H9 (cell line): ENCODE data around the gene CCDC150. TPM values are rescaled to one million over a fixed set of nuclear protein-coding genes. Genes with fewer than 3 reads are reported as not detected.

Source experiments
- DNase-seq: peaks from one replicate; pipeline ENCODE4 v3.0.0-alpha.2; 2017
- H2AFZ ChIP-seq: one replicate; pipeline ENCODE4 v1.6.1; 2013; ENCODE audit warnings: mild to moderate bottlenecking, low read length, control low read depth, moderate library complexity
- H2AK5ac ChIP-seq: 2 replicates; pipeline ENCODE4 v1.6.1; 2013; ENCODE audit warnings: low read length, control low read depth, mixed read lengths; ENCODE audit not compliant: insufficient read length
- H2BK120ac ChIP-seq: one replicate; pipeline ENCODE4 v1.6.1; 2013; ENCODE audit warnings: low read depth, mild to moderate bottlenecking, low read length, control low read depth, inconsistent platforms; ENCODE audit not compliant: poor library complexity, severe bottlenecking
- H2BK12ac ChIP-seq: 2 replicates; pipeline ENCODE4 v1.6.1; 2013; ENCODE audit warnings: low read length, control low read depth, mixed read lengths, low read depth; ENCODE audit not compliant: insufficient read length
- H2BK15ac ChIP-seq: 2 replicates; pipeline ENCODE4 v1.6.1; 2013; ENCODE audit warnings: low read depth, low read length, control low read depth
- H2BK20ac ChIP-seq: one replicate; pipeline ENCODE4 v1.6.1; 2013; ENCODE audit warnings: low read depth, mild to moderate bottlenecking, low read length, control low read depth, inconsistent platforms; ENCODE audit not compliant: poor library complexity, severe bottlenecking
- H2BK5ac ChIP-seq: 2 replicates; pipeline ENCODE4 v1.6.1; 2013; ENCODE audit warnings: low read length, control low read depth, mixed read lengths; ENCODE audit not compliant: insufficient read length
- H3K14ac ChIP-seq: 2 replicates; pipeline ENCODE4 v1.6.1; 2013; ENCODE audit warnings: low read length, control low read depth; ENCODE audit not compliant: insufficient read depth
- H3K18ac ChIP-seq: 2 replicates; pipeline ENCODE4 v1.6.1; 2013; ENCODE audit warnings: low read depth, mild to moderate bottlenecking, mixed read lengths, low read length, control low read depth; ENCODE audit not compliant: insufficient read length
- H3K23ac ChIP-seq: 2 replicates; pipeline ENCODE4 v1.6.1; 2013; ENCODE audit warnings: low read length, control low read depth, mixed read lengths, low read depth; ENCODE audit not compliant: insufficient read length
- H3K23me2 ChIP-seq: 2 replicates; pipeline ENCODE4 v1.6.1; 2013; ENCODE audit warnings: low read depth, mild to moderate bottlenecking, mixed read lengths, low read length, control low read depth; ENCODE audit not compliant: insufficient read length, poor library complexity, severe bottlenecking
- H3K27ac ChIP-seq: 2 replicates; pipeline ENCODE4 v1.5.1; 2013; ENCODE audit warnings: low read length, control low read depth, mixed read lengths, low read depth; ENCODE audit not compliant: insufficient read length
- H3K27me3 ChIP-seq: 2 replicates; pipeline ENCODE4 v1.6.1; 2013; ENCODE audit warnings: low read length, control low read depth, inconsistent platforms; ENCODE audit not compliant: insufficient read depth
- H3K4ac ChIP-seq: 2 replicates; pipeline ENCODE4 v1.6.1; 2013; ENCODE audit warnings: low read depth, mild to moderate bottlenecking, control low read depth, inconsistent platforms, low read length, moderate library complexity
- H3K4me1 ChIP-seq: 2 replicates; pipeline ENCODE4 v1.6.1; 2013; ENCODE audit warnings: low read length, control low read depth, inconsistent platforms; ENCODE audit not compliant: insufficient read depth
- H3K4me2 ChIP-seq: 2 replicates; pipeline ENCODE4 v1.6.1; 2013; ENCODE audit warnings: low read length, control low read depth, mixed read lengths; ENCODE audit not compliant: insufficient read length, insufficient read depth
- H3K56ac ChIP-seq: 2 replicates; pipeline ENCODE4 v1.6.1; 2013; ENCODE audit warnings: low read depth, mild to moderate bottlenecking, mixed read lengths, low read length, control low read depth; ENCODE audit not compliant: insufficient read length
- H3K79me1 ChIP-seq: 2 replicates; pipeline ENCODE4 v1.6.1; 2013; ENCODE audit warnings: low read depth, mild to moderate bottlenecking, moderate library complexity, low read length, control low read depth, inconsistent platforms; ENCODE audit not compliant: insufficient read depth, poor library complexity, severe bottlenecking
- H3K79me2 ChIP-seq: 2 replicates; pipeline ENCODE4 v1.6.1; 2013; ENCODE audit warnings: low read length, control low read depth, inconsistent platforms; ENCODE audit not compliant: insufficient read depth
- H3K9ac ChIP-seq: 2 replicates; pipeline ENCODE4 v1.6.1; 2013; ENCODE audit warnings: low read length, control low read depth, mixed read lengths; ENCODE audit not compliant: insufficient read length; ENCODE audit errors: extremely low read depth
- H3K9me3 ChIP-seq: one replicate; pipeline ENCODE4 v1.6.1; 2013; ENCODE audit warnings: low read depth, low read length, inconsistent platforms; ENCODE audit not compliant: control insufficient read depth
- H3T11ph ChIP-seq: one replicate; pipeline ENCODE4 v1.6.1; 2013; ENCODE audit warnings: mild to moderate bottlenecking, low read length, control low read depth, inconsistent platforms
- H4K20me1 ChIP-seq: one replicate; pipeline ENCODE4 v1.6.1; 2013; ENCODE audit not compliant: control insufficient read depth, insufficient read length, insufficient read depth
- H4K5ac ChIP-seq: 2 replicates; pipeline ENCODE4 v1.6.1; 2013; ENCODE audit warnings: low read depth, mild to moderate bottlenecking, mixed read lengths, low read length, control low read depth; ENCODE audit not compliant: insufficient read length
- H4K8ac ChIP-seq: replicated peaks from 2 replicates; pipeline ENCODE4 v1.6.1; 2013; ENCODE audit warnings: low read length, control low read depth, mixed read lengths, low read depth; ENCODE audit not compliant: insufficient read length
- H4K91ac ChIP-seq: 2 replicates; pipeline ENCODE4 v1.6.1; 2013; ENCODE audit warnings: low read depth, mild to moderate bottlenecking, moderate library complexity, mixed read lengths, low read length, control low read depth; ENCODE audit not compliant: insufficient read length
- H3K27ac Mint-ChIP-seq, 3 experiments: 2 replicates in 2 of 3; 3 replicates in 1 of 3; pipeline ENCODE4 v1.8.0; 2020 to 2021; ENCODE audit warnings: mixed read lengths in 3 of 3, mild to moderate bottlenecking in 1 of 3, moderate library complexity in 1 of 3
- H3K27me3 Mint-ChIP-seq: 2 replicates; pipeline ENCODE4 v1.8.0; 2021; ENCODE audit warnings: low read depth, mild to moderate bottlenecking, moderate library complexity, mixed read lengths
- H3K36me3 Mint-ChIP-seq, 3 experiments: 2 replicates in 2 of 3; 3 replicates in 1 of 3; pipeline ENCODE4 v1.8.0; 2020 to 2021; ENCODE audit warnings: low read depth in 3 of 3, mixed read lengths in 3 of 3; ENCODE audit not compliant: insufficient read depth in 1 of 3
- H3K4me1 Mint-ChIP-seq, 2 experiments: 2 replicates each; pipeline ENCODE4 v1.8.0; 2020; ENCODE audit warnings: mixed read lengths in 2 of 2
- H3K4me3 Mint-ChIP-seq, 2 experiments: 2 replicates in 1 of 2; 3 replicates in 1 of 2; pipeline ENCODE4 v1.8.0; 2020 to 2021; ENCODE audit warnings: mild to moderate bottlenecking in 2 of 2, mixed read lengths in 2 of 2, moderate library complexity in 1 of 2
- H3K9me3 Mint-ChIP-seq, 2 experiments: 2 replicates in 1 of 2; 3 replicates in 1 of 2; pipeline ENCODE4 v1.8.0; 2020; ENCODE audit warnings: mild to moderate bottlenecking in 2 of 2, mixed read lengths in 2 of 2, moderate library complexity in 1 of 2
- CTCF ChIP-seq: fragments of 200-600 bp; sonication (generic); conservative IDR thresholded peaks from 3 replicates; pipeline ENCODE4 v1.8.0; 2021; ENCODE audit warnings: antibody characterized with exemption, mild to moderate bottlenecking
- WGBS: extraction: QIAGEN DNeasy Blood & Tissue Kit; methylation state at CpG from one replicate; pipeline ENCODE4 v1.1.7; 2013; ENCODE audit warnings: missing lambda C conversion rate, low lambda C conversion rate, mixed read lengths; ENCODE audit not compliant: insufficient read length; ENCODE audit errors: extremely low coverage; 5-methylcytosine and 5-hydroxymethylcytosine counted together
- total RNA-seq: library from RNA; stranded (reverse); gene quantifications from 2 replicates; pipeline ENCODE4 v1.2.1, GENCODE V29; 2021

CCDC150 gene
- total RNA-seq, 1 experiment from 2014 or later, result 26.2 TPM

GRCh38 chr2:196590286-196590685 is 49.2 kb upstream of the CCDC150 start:
- Histone ChIP-seq H3T11ph (no peak overlapping the region), H3K9ac (no peak overlapping the region), H3K23me2 (no peaks in the 10 kb centered on the region), H2BK5ac (no peak overlapping the region), H2BK20ac (no peak overlapping the region), H2BK12ac (no peak overlapping the region), H3K79me1 (no peaks in the 10 kb centered on the region), H3K4me1 (no peaks in the 10 kb centered on the region; the same call in 1 of the 2 replicates), H2AFZ (no peak overlapping the region), H3K14ac (no peak overlapping the region), H4K91ac (no peak overlapping the region), H3K18ac (no peak overlapping the region), H3K79me2 (no peaks in the 10 kb centered on the region), H3K4ac (no peak overlapping the region), H3K9me3 (no peaks in the 10 kb centered on the region), H3K23ac (no peak overlapping the region), H3K56ac (no peak overlapping the region), H3K4me2 (no peak overlapping the region), H3K27me3 (peaks cover 2% of the 10 kb centered on the region; the same call in 1 of the 2 replicates), H2AK5ac (no peak overlapping the region), H4K20me1 (no peaks in the 10 kb centered on the region), H4K5ac (no peak overlapping the region), H2BK15ac (no peak overlapping the region), H2BK120ac (no peak overlapping the region), H3K27ac (no peak overlapping the region), H4K8ac (no peak overlapping the region)
- no peak overlapping the region for H3K4me3 Mint-ChIP-seq
- no peaks in the 10 kb centered on the region for H3K36me3 Mint-ChIP-seq
- H3K27me3 Mint-ChIP-seq, result peaks cover 44% of the 10 kb centered on the region
- peaks cover 17 to 20% of the 10 kb centered on the region in 2 experiments for H3K4me1 Mint-ChIP-seq
- WGBS, result no CpG with 5 or more reads among the region's 1 CpG
- no peaks in the 10 kb centered on the region; a peak in 1 of 5 replicates for H3K9me3 Mint-ChIP-seq
- no peak for DNase-seq
- no peak overlapping the region for H3K27ac Mint-ChIP-seq
- no peak for TF ChIP-seq CTCF
